Frontal cortex (tissue), 4 donors: Measurements from ENCODE around the gene MRPL28. TPM values are rescaled to one million over a fixed set of nuclear protein-coding genes. Genes with fewer than 3 reads are reported as not detected.
"Not testable (repeated sequence)": the region's sequence is repeated elsewhere in the genome, so short reads cannot be mapped to it uniquely, and the experiment has no call there.

ENCODE experiments used
- DNase-seq, 2 donors: peaks; one replicate each; pipeline ENCODE4 v3.0.0; 2012; ENCODE audit warnings: low spot score in 2 of 2
- FAIRE-seq: peaks from 2 replicates; lab custom pipeline; 2012; peaks lifted over from hg19 to GRCh38; lab: Jason Lieb, UNC
- total RNA-seq: library from RNA; depleted of rRNA; stranded (reverse); fragments of >200 nt; gene quantifications from one replicate; pipeline ENCODE4 v1.2.3, GENCODE V29; 2014
- donor health status: control.
- donor health status: control.
- donor health status: control.

Gene MRPL28
- total RNA-seq, 1 donor from 2014 or later, result 44.8 TPM

DNA sequence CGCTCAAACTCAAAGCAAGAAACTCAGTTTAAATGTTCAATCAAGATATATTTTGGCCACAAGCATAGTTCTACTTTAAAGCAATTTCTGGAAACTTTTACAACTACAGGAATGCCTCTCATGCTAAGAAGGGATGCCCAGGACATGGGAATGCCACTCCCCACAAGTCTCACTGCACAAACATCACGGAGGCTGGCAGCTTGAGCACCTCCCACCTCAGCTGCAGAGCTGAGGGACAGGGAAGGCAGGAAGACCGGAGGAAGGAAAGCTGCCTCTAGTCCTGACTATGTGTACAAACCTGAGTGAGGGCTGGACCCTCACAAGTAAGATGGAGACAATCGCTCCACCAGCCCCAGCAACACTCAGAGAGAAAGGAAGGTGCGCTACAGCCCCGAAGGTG lies 23.1 kb downstream of the MRPL28 start:
- FAIRE-seq (no peak), DNase-seq (no peak)

DNA sequence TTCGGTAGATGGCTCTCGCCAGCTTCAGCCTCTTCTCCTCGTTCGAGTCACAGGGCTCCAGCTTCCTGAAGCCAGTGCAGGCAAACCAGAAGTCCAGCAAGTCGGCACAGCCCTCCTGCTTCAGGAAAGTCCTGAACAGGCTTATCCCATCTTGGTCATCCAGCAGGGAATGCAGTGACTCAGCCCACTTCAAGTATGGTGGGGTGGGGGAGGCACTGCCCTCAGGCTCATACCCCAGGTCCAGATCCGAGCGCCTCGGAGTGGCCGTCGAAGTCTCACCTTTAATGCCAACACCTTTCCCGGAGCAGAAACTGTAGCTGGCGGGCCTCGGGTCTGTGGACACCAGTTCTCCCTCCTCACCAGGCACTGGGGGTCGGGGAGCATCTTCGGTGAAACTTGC lies 23.8 kb downstream of the MRPL28 start:
- FAIRE-seq (no peak), DNase-seq (no peak)

DNA sequence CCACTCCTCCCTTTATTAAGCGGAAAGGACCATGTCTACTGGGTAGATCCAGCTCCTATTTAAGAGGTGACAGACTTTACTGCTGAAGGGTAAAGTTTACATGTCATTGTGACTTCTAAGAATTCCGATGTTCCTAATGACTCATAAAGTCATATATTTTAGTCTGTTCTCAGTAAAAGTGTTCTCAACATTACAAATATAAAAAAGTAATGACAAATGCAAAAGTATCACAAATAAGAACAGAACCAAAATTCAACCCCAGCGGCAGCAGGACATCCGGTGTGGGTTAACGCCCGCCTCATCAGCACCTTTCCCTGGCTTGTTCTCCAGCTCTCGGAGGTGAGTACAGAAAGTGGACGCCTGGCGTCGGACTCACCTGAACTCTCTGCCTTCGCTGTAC lies 24.6 kb downstream of the MRPL28 start:
- DNase-seq (no peak), FAIRE-seq (no peak)

DNA sequence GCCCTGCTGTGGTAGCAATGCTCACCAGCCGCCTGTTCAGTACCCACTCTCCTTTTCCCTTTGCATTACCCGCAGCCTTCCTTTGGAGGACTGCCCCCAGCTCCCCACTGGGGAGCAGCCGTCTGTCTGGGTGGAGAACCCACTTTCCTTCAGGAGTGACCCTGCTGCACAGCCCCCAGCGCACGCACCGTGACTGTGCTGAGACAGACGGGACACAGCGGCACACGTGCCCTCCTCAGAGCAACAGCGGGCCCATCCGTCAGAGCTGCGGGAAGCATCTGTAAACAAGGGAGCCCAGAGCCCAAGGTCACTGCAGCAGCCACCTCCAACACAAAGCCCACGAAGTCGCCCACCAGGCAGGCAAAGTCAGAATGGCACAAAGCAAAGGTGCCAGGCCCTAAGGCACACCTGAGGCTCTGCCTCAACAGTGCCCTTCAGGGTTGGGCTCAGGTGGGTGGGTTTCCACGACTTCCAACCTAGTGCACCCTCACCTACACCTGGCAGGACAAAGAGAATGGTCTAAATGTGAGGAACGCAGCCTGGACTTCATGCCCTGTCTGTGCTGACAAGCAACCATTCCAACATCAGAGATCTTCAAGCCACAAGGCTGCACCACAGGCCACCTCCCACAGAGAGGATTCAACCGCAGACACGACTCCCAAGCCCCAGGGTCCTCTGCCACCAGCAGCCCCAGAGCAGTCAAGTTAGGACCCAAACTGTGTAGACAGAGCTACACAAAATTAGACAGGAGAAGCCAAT lies 27.7 kb downstream of the MRPL28 start:
- FAIRE-seq, result no peak
- no peak for DNase-seq

DNA sequence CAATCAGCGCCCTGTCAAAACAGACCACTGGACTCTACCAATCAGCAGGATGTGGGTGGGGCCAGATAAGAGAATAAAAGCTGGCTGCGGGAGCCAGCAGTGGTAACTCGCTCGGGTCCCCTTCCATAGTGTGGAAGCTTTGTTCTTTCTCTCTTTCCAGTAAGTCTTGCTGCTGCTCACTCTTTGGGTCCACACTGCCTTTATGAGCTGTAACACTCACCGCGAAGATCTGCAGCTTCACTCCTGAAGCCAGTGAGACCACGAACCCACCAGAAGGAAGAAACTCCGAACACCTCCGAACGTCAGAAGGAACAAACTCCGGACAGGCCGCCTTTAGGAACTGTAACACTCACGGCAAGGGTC lies 28.4 kb downstream of the MRPL28 start:
- not testable (repeated sequence) for FAIRE-seq

DNA sequence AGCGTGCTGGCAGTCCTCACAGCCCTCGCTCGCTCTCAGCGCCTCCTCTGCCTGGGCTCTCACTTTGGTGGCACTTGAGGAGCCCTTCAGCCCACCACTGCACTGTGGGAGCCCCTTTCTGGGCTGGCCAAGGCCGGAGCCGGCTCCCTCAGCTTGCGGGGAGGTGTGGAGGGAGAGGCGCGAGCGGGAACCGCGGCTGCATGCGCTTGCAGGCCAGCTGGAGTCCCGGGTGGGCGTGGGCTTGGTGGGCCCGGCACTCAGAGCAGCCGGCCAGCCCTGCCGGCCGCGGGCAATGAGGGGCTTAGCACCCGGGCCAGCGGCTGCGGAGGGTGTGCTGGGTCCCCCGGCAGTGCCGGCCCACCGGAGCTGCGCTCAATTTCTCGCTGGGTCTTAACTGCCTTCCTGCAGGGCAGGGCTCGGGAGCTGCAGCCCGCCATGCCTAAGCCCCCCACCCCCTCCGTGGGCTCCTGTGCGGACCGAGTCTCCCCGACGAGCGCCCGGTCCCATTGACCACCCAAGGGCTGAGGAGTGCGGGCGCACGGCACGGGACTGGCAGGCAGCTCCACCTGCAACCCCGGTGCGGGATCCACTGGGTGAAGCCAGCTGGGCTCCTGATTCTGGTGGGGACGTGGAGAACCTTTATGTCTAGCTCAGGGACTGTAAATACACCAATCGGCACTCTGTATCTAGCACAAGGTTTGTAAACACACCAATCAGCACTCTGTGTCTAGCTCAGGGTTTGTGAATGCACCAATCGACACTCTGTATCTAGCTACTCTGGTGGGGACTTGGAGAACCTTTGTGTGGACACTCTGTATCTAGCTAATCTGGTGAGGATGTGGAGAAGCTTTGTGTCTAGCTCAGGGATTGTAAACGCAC lies 29.0 kb downstream of the MRPL28 start:
- DNase-seq, FAIRE-seq: not testable (repeated sequence)

More for the DNA sequence above, 28.4 kb downstream of the MRPL28 start:
- not testable (repeated sequence) for DNase-seq

DNA sequence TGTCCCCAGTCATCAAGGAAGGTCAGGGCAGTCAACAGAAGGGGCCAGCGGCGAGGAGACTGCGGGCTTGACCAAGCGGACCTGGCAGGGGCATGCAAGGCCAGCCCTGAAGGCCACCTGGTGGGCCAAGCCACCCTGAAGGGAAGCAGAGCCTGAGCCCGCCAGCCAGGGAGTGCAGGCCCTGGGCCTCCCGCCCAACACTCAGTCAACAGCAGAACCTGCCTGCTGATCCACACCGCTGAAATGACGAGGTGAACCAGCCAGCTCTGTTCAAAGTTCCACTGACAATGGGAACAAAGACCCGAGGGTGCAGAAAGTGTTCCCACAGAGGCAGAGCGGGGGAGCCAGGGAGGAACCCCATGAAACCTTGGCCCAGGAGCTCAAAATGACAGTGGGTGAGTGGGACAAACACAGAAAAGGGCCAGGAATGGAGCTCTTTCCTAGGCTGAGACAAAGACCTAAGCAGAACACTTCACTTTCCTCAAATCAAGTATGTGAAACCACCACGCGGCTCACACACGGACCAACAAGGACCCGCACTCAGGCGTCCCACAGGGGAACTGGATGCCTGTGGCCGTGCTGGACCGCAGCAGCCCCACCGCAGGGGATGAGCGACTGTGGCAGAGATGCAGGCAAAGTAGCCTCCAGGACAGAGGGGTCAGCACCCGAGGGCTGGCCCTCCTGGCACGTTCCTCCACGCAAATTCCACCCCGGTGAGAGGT lies 29.8 kb downstream of the MRPL28 start:
- DNase-seq (no peak), FAIRE-seq (no peak)

DNA sequence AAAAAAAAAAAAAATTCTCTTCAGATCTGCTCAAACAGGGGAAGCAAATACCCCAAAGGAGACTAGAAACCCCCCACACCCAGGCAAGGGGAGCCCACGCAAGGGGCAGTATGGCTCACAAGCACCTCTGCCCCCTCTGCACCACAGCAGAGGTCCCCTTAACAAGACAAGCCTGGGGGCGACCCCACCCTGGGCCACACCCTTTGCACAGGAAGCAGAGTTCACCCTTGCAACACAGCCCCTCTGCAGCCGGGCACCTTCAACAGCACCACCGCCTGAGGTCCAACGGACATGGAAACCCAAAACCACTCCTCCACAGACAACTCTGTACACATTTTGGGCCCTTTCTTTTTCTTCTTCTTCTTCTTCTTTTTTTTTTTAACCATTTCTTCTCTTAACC lies 30.7 kb downstream of the MRPL28 start:
- DNase-seq (no peak), FAIRE-seq (no peak)

DNA sequence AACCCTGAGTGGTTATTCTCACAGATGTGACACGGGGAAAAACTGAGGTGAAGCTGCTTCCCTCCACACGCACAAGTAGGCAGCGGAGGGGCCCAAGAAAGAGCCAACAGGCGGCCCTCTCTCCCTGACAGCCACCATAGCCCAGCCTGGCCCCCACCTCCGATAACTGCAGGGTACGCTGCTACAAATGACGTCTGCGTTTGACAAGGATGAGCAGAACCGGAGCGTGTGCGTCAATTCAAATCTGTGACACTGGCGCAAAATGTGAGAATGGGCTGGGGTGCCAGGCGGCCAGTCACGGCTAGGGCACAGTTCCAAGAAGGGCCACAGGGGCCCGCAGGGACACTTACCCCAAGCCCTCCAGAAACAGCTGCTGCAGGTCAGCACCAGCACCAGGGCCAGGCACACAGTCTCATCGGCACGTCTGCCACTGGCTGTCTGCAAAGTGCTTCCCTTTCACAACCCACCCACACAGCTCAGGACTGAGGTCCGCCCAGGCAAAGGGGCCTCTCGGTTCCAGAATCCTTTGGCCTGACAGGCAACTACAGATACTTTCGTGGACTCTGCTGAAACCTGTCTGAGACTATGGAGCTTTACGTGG lies 32.3 kb downstream of the MRPL28 start:
- DNase-seq (no peak), FAIRE-seq (no peak)

DNA sequence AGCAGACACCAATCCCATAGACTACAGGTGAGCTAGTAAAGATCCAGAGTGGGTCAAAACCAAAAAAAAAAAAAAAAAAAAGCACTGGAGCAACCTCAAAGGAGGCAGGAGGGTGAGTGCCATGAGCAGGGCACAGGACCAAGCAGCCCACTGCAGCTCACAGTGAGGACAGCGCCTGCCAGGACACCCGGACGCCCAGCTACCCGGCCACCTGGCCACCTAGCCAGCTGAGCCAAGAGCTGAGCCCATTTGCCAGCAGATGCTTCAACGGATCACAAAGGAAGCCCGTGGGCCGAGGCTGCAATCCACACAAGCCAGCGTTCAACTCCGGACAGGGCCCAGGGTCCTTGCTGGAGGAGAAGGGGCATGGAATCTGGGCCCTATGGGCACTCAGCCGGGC lies 32.9 kb downstream of the MRPL28 start:
- FAIRE-seq (no peak), DNase-seq (no peak)

DNA sequence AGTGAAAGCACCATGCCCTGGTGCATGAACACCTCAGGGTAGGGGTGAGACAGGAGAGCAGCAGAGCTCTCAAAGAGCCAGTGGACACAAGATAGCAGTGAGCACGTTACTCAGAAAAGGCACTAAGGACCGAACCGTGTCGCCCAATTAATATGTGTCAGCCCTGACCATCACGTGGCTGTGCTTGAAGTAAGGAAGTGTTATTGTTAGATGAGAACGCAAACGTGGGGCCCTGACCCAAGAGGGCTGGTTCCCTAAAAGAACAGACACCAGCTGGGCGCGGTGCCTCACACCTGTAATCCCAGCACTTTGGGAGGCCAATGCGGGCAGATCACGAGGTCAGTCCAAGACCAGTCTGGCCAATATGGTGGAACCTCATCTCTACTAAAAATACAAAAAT lies 34.1 kb downstream of the MRPL28 start:
- DNase-seq (no peak), FAIRE-seq (no peak)

DNA sequence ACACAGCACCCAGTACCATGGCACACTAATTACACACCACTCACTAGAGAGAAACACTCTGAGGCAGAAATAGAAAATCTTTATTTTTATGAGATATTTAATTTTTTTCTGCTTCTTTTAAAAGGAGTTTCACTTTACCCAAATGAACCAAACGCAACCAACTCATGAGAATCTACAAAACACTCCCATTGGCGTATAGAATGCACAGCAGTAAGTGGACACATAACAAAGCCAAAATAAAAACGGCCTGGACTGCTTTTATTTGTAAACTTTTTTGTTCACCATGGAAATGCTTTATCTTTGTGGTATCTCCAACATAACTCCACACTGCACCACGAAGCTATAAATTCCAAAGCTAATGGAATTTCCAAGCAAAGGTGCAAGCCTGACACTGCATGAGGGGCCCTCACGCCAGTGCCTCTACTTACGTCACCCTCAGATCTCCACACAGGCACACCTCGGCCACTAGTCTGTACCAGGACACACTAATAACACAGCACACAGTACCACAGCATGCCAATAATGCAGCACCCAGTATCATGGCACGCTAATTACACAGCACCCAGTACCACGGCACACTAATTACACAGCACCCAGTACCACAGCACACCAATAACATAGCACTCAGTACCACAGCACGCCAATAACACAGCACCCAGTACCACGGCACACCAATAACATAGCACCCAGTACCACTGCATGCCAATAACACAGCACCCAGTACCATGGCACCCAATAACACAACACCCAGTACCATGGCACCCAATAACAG lies 35.3 kb downstream of the MRPL28 start:
- not testable (repeated sequence) for DNase-seq, FAIRE-seq

DNA sequence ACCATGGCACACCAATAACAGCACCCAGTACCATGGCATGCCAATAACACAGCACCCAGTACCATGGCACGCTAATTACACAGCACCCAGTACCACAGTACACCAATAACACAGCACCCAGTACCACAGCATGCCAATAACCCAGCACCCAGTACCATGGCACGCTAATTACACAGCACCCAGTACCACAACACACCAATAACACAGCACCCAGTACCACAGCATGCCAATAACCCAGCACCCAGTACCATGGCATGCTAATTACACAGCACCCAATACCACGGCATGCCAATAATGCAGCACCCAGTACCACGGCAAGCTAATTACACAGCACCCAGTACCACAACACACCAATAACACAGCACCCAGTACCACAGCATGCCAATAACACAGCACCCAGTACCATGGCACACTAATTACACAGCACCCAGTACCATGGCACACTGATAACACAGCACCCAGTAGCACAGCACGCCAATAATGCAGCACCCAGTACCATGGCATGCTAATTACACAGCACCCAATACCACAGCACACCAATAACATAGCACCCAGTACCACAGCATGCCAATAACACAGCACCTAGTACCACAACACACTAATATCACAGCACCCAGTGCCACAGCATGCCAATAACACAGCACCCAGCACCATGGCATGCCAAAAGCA lies 36.0 kb downstream of the MRPL28 start:
- not testable (repeated sequence) for DNase-seq

DNA sequence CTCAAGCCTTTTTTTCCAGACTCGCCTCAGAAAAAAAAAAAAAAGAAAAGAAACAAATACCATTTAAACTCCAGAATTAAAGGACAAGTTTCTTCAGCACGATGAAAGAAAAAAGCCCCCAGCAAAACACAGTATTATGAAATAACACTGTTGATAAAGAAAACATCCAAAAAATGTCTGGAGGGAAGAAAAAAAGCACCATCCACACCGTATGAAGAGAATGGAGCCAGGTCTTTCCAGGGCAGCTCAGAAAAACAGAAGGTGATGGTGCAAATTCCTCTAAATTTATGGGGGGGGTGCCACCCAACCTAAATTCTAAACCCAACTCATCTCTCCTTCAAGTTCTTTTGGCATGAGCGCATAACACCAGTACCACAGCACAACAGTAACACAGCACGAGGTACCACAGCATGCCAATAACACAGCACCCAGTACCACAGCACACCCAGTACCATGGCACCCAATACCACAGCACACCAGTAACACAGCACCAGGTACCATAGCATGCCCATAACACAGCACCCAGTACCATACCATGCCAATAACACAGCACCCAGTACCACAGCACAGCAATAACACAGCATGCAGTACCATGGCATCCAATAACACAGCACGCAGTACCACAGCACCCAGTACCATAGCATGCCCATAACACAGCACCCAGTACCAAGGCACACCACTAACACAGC lies 36.8 kb downstream of the MRPL28 start:
- DNase-seq, result no peak
- FAIRE-seq, result no peak

More for the DNA sequence above, 36.0 kb downstream of the MRPL28 start:
- not testable (repeated sequence) for FAIRE-seq

DNA sequence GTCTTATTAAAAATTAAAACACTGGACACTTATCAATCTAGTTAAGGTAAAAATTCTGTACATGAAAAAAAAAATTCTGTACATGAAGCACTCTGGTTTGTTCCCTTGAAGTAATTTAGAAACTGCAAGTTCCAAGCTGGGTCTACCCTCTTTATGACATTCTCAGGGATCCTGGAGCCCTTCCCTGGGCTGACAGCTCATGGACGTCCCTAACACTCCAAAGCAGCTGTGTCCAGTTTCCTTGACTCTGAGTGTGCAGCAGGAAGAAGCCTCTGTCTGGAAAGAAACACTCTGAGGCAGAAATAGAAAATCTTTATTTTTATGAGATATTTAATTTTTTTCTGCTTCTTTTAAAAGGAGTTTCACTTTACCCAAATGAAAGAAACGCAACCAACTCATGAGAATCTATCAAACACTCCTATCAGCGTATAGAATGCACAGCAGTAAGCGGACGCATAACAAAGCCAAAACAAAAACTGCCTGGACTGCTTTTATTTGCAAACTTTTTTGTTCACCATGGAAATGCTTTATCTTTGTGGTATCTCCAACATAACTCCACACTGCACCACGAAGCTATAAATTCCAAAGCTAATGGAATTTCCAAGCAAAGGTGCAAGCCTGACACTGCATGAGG lies 39.0 kb downstream of the MRPL28 start:
- DNase-seq, FAIRE-seq: not testable (repeated sequence)

DNA sequence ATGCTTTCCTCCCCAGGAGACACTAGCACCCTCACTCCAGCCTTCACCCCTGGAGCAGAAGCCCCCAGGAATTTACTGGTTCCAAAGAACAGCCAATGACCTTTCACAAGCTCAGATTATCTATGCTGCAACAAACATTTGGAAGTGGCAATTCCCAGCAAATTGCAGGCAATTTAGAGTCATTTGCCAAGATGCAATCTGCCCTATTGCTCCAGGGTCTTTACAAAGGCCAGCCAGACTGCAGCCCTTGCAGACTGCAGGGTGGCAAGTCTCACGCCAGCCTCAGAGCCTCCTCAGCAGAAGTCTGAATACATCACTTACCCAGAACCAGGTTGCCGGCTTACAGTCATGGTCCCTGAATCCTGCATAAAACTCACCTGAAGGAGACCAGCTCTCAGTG lies 39.6 kb downstream of the MRPL28 start:
- FAIRE-seq (no peak), DNase-seq (no peak)

DNA sequence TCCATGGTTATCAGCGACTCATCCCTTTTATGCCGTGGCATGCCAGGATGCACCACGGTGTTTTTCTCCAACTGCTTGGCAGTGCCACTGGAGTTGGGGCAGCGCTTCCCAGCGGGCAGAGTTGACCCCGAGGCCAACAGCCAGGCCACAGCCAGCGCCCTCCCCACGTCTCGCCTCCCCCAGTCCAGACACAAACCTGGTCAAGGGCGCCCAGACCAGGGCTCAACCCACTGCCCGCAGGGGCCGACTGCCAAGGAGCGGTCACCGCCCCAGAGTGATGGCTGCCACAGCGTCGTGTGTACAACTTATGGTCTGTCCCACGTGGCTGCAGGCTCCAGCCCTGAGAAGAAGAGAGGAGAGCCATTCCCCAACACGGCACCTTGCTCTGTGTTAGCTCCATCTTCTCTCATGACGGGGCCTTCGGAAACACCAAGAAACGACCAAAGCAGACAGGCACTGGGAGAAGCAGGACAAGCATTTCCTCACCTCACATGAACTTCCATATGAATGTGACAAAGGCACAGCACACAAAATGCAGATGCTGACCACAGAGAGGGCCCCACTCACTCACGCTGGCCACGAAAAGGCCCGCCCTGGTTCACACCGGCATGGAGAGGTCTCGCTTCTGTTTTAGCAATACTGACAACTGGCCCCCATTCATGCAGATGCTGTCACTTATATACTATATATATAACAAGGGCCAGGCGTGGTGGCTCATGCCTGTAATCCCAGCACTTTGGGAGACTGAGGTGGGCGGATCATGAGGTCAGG lies 44.8 kb downstream of the MRPL28 start:
- DNase-seq (no peak), FAIRE-seq (no peak)
